Body of pancreas (tissue), 4 donors: ENCODE data around the gene JAG2.

Experiments
- CTCF ChIP-seq, 7 experiments: fragments of 450-650 bp in 4 of 7; fragments of 200-600 bp in 3 of 7; sonication (generic) in 3 of 7; IDR thresholded peaks; one replicate each; pipeline ENCODE4 v1.5.1; 2016 to 2019; ENCODE audit warnings: antibody characterized with exemption in 7 of 7
- POLR2A ChIP-seq, 3 donors: fragments of 450-650 bp; IDR thresholded peaks; one replicate each; pipeline ENCODE4 v1.6.1; 2016; ENCODE audit warnings: antibody characterized with exemption in 3 of 3, mild to moderate bottlenecking in 2 of 3

- TF ChIP-seq CTCF (IDR thresholded peaks at IDR 0.05) (no peak), POLR2A (IDR thresholded peaks at IDR 0.05) (no peak)
Measured at GRCh38 chr14:105213361-105213760, 44.8 kb upstream of the JAG2 start.
